IPS DF 6.9 (cell line): ENCODE data around the gene BAZ1B.

Source experiments
- DNase-seq: peaks from one replicate; pipeline ENCODE4 v3.0.0-alpha.2; 2013; ENCODE audit warnings: low read depth, low spot score
- H3K27ac ChIP-seq: one replicate; pipeline ENCODE4 v1.5.1; 2013; ENCODE audit warnings: low read length, control low read depth
- H3K27me3 ChIP-seq: 2 replicates; pipeline ENCODE4 v1.6.1; 2013; ENCODE audit warnings: mild to moderate bottlenecking, low read length; ENCODE audit not compliant: control insufficient read depth, insufficient read depth
- H3K36me3 ChIP-seq: 2 replicates; pipeline ENCODE4 v1.6.1; 2013; ENCODE audit warnings: low read length; ENCODE audit not compliant: control insufficient read depth, insufficient read depth
- H3K4me1 ChIP-seq: 2 replicates; pipeline ENCODE4 v1.6.1; 2013; ENCODE audit warnings: low read length; ENCODE audit not compliant: control insufficient read depth, insufficient read depth
- H3K4me3 ChIP-seq: 2 replicates; pipeline ENCODE4 v1.5.1; 2013; ENCODE audit warnings: mild to moderate bottlenecking, low read length
- H3K9me3 ChIP-seq: 2 replicates; pipeline ENCODE4 v1.6.1; 2013; ENCODE audit warnings: low read length, inconsistent platforms; ENCODE audit not compliant: control insufficient read depth, insufficient read depth
- WGBS: extraction: QIAGEN DNeasy Blood & Tissue Kit; methylation state at CpG from one replicate; pipeline ENCODE4 v1.1.7; 2013; ENCODE audit warnings: mixed read lengths, missing lambda C conversion rate; ENCODE audit not compliant: insufficient read length, insufficient coverage; 5-methylcytosine and 5-hydroxymethylcytosine counted together

BAZ1B gene

DNA sequence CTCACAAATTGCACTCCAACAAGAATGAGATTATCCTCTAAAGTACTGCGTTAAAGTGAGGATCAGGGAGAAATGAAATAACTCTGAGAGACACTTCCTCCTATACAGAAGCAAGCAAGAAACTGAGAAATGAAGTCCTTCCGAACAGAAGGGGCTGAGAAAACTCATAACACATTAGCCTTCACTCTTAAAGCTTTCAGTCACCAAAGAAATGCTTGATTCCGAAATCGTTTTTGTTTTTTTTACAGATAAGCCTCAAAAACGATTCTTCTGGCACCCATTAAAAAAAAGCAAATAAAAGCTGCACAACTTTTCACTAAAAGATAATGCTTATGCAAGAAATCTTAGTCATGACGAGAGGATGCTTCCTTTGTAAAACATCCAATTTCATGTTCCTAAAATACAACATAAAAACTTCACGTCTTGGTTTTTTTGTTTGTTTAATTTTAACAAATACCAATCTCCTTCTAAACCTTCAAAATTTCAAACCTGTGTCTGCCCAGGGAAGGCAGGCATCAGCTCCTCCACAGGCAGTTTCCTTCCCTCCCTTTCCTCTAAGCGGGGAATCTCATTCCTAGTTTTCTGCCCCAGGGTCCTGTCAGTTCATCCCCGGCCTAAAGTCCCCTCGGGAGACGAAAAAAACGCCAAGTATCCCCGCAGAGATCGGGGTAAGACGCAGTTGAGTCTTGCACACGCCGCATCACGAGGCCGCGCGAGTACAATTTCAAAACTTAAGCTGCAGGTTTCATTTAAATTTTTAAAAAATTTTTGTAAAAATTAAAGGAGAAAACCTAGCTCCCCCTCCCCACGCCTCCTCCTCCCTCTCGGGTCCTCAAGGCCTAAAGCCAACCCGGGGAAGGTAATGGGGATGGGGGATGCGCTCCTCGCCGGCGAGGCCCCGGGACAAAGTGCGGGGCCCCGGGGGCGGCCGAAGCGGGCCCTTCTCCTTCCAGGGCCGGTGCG is 1.1 kb downstream of the BAZ1B start:
- no CpG with 5 or more reads among the region's 36 CpGs for WGBS
- Histone ChIP-seq H3K4me3 (peak overlapping the region; percentile 98), H3K27ac (no peak overlapping the region), H3K9me3 (no peaks in the 10 kb centered on the region), H3K4me1 (no peaks in the 10 kb centered on the region), H3K27me3 (no peaks in the 10 kb centered on the region), H3K36me3 (no peaks in the 10 kb centered on the region; the same call in 1 of the 2 replicates)
- DNase-seq: no peak

DNA sequence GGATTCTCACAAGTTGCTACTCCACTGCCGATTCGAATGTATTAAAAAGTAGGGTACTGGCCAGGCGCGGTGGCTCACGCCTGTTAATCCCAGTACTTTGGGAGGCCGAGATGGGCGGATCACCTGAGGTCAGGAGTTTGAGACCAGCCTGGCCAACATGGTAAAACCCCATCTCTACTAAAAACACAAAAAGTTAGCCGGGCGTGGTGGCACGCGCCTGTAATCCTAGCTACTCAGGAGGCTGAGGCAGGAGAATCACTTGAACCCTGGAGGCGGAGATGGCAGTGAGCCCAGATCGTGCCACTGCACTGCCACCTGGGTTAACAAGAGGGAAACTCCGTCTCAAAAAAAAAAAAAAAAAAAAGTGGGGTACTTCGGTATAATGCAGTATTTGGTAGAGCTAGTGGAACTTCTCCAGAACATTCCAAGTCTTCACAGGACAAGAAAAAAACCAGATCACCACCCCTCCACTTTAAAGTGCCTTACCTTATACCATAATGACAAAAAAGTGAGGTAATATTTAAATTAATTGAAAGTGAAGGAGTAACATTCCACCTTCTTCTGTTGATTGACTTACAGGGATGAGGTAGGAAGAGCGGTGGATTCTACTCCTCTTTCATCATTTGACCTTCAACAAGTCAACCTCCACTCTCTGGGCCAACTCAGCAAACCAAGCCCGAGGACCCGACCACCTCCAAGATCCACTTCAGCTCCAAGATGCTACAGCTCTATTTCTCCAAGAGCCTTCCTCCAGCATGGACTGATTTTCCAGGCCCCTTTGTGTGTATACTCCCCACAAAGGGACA is 2.0 kb downstream of the BAZ1B start:
- no peak overlapping the region; the same call in 1 of the 2 replicates for H3K4me3 ChIP-seq
- DNase-seq: no peak
- H3K27me3 ChIP-seq: no peaks in the 10 kb centered on the region
- H3K27ac ChIP-seq: no peak overlapping the region
- WGBS: no CpG with 5 or more reads among the region's 18 CpGs
- no peaks in the 10 kb centered on the region for H3K9me3 ChIP-seq
- no peaks in the 10 kb centered on the region for H3K4me1 ChIP-seq
- H3K36me3 ChIP-seq: peaks cover 5% of the 10 kb centered on the region; the same call in 1 of the 2 replicates

DNA sequence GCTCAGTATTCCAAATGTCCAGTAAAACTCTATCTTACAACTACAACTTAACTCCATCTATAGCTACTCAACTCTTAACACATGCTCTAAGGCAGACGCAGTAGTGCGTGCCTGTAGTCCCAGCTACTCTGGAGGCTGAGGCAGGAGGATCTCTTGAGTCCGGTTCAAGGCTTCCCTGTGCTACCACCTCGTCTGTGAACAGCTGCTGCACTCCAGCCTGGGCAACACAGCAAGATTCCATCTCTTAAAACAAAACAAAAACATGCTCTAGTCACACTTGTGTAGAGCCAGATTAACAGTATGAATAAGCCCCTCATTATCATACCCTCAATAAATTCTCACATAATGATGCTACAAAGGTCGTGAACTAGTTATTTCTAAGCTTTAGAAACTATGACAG is 3.6 kb downstream of the BAZ1B start:
- Histone ChIP-seq H3K9me3 (no peaks in the 10 kb centered on the region), H3K4me1 (no peaks in the 10 kb centered on the region), H3K27me3 (no peaks in the 10 kb centered on the region), H3K4me3 (no peak overlapping the region), H3K27ac (no peak overlapping the region), H3K36me3 (peaks cover 5% of the 10 kb centered on the region; the same call in 1 of the 2 replicates)
- WGBS: no CpG with 5 or more reads among the region's 5 CpGs
- DNase-seq: no peak

DNA sequence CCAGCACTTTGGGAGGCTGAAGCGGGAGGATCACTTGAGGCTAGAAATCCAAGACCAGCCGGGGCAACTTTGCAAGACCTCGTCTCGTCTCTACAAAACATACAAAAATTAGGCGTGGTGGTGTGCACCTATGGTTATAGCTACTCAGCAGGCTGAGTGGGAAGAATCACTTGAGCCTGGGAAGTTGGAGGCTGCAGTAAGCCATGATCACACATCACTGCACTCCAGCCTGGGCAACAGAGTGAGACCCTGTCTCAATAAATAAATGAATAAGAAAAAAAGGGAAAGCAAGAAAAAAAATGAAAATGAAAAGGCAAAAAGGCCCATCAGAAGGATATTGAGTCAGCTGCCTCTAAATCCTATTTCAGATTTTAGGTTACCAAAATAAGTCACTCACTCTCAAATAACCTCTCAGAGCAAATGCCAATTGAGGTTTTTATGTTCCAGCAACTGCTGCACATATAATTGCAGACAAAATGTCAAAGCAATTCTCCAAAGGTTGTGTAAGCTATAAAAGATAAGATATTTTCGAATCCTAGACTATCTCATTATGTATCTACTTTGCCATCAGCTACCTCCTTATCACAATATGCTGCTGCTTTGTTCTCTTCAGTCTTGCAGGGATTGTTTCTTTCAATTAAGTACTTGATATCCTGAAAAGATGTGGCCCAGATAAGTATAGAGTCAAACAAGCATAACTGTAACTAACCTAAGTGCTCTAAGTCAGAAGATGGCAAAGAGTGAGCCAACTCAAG is 4.7 kb downstream of the BAZ1B start:
- no peaks in the 10 kb centered on the region for H3K27me3 ChIP-seq

DNA sequence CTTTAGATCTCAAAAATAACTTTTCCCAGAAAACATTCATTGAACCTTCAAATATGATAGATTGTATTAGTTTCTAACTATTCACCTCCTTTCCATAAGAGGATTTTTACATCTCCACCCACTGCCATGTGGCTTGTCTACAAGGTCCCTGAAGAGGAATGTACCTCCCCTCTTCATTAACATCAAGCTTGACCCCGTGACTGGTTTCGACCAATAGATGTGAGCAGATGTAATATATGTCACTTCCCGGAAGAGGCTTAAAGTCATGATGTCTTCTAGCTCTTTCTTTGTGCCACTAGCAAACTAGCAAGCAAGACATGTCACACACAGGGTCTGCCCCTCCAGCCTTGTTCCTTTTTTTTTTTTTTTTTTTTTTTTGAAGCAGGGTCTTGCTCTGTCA is 6.9 kb downstream of the BAZ1B start:
- no peaks in the 10 kb centered on the region for H3K9me3 ChIP-seq
- no peaks in the 10 kb centered on the region for H3K27me3 ChIP-seq
- WGBS: no CpG with 5 or more reads among the region's 3 CpGs
- H3K36me3 ChIP-seq: peaks cover 5% of the 10 kb centered on the region
- H3K4me3 ChIP-seq: no peak overlapping the region
- H3K27ac ChIP-seq: no peak overlapping the region
- no peak for DNase-seq
- H3K4me1 ChIP-seq: no peaks in the 10 kb centered on the region

More for the DNA sequence above, 4.7 kb downstream of the BAZ1B start:
- no peak overlapping the region for H3K4me3 ChIP-seq
- no peaks in the 10 kb centered on the region for H3K4me1 ChIP-seq
- H3K9me3 ChIP-seq: no peaks in the 10 kb centered on the region
- DNase-seq: no peak
- H3K36me3 ChIP-seq: peaks cover 5% of the 10 kb centered on the region; the same call in 1 of the 2 replicates
- no peak overlapping the region for H3K27ac ChIP-seq
- WGBS: no CpG with 5 or more reads among the region's 6 CpGs

DNA sequence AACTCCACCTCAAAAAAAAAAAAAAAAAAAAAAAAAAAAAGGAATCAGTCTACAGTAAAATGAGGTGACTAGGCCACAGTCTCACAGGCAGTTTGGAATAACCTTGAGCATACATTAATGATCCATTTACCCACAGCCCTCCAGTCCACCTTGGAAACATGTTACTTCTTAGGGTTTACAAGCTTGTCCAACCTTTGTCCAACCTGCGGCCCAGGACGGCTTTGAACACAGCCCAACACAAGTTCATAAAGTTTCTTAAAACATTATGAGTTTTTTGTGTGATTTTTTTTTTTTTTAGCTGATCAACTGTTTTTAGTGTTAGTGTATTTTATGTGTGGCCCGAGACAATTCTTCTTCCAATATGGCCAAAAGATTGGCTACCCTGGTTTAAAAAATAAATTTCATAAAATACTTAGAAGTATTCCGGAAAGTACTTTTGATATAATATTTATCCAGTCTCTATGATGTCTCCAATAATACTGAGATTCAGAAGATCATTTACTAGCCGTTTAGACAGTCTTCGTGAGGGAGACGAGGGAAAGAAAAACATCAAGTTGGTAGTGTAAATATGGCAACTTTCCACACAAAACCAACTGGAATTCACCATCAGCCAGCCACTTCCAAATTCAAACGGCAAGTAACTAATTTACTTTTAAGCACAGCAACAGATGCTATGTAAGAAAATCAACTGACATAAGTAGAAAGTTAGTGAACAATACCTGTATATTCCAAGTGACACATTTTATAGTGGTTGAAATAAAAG is 9.9 kb downstream of the BAZ1B start:
- Histone ChIP-seq H3K27me3 (no peaks in the 10 kb centered on the region), H3K9me3 (no peaks in the 10 kb centered on the region), H3K36me3 (peaks cover 10% of the 10 kb centered on the region), H3K4me3 (no peak overlapping the region), H3K27ac (no peak overlapping the region), H3K4me1 (no peaks in the 10 kb centered on the region)
- no peak for DNase-seq
- WGBS: no CpG with 5 or more reads among the region's 8 CpGs

DNA sequence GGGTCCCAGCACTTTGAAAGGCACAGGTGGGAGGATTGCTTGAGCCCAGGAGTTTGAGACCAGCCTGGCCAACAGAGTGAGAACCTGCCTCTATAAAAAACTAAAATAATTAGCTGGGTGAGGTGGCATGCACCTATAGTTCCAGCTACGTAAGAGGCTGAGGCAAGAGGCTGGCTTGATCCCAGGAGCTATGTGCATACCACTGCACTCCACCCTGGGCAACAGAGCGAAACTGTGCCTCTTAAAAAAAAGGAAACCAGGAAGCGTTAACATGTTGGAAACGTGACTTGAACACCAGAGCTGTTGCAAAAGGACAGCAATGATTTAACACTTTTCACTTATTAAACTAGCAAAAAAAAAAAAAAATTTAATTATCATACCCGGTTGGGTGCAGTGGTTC is 12.6 kb downstream of the BAZ1B start:
- H3K27me3 ChIP-seq: no peaks in the 10 kb centered on the region
- no CpG with 5 or more reads among the region's 5 CpGs for whole genome bisulfite sequencing
- no peaks in the 10 kb centered on the region for H3K9me3 ChIP-seq
- H3K4me3 ChIP-seq: no peak overlapping the region
- H3K36me3 ChIP-seq: peaks cover 11% of the 10 kb centered on the region
- H3K27ac ChIP-seq: no peak overlapping the region
- DNase-seq: no peak
- H3K4me1 ChIP-seq: no peaks in the 10 kb centered on the region

DNA sequence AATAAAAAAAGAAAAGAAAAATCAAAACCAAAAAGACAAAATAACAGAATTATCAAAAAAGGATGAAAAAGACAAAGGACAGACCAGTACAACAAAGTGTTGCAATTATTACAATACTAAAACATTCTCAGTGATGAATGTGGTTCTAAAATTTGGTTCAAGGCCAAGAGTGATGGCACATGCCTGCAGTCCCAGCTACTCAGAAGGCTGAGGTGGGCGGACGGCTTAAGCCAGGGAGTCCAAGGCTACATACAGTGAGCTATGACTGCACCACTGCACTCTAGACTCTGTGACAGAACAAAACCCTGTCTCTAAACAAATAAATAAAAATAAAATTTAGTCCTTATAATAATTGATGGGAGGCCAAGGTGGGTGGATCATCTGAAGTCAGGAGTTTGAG is 14.5 kb downstream of the BAZ1B start:
- no peak overlapping the region for H3K4me3 ChIP-seq
- DNase-seq: no peak
- no peaks in the 10 kb centered on the region for H3K9me3 ChIP-seq
- peaks cover 17% of the 10 kb centered on the region for H3K36me3 ChIP-seq
- no CpG with 5 or more reads among the region's 2 CpGs for WGBS
- no peak overlapping the region for H3K27ac ChIP-seq
- no peaks in the 10 kb centered on the region for H3K4me1 ChIP-seq
- no peaks in the 10 kb centered on the region for H3K27me3 ChIP-seq

DNA sequence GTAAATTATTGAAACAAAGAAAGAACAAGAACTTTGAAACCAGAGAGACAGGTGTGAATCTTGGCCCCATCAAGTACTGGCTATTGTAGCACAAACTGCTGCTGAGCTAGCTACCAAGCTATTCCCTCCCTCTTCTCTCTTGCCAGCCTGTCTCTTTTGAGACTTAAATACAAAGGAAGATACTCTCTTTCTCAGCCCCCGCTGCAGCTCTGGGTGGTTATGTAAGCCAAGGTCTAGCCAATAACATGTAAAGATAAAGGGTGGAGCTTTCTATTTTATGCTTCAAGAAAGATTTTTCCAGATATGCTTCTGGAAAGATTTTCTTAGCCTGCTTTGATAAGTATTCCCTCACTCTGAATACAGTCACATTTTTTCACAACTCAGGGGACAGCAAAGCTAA is 17.2 kb downstream of the BAZ1B start:
- no peaks in the 10 kb centered on the region for H3K27me3 ChIP-seq
- H3K9me3 ChIP-seq: no peaks in the 10 kb centered on the region
- no peak for DNase-seq
- no peak overlapping the region for H3K4me3 ChIP-seq
- no peaks in the 10 kb centered on the region for H3K4me1 ChIP-seq
- no peak overlapping the region for H3K27ac ChIP-seq
- no CpG with 5 or more reads among the region's 1 CpG for WGBS
- peaks cover 22% of the 10 kb centered on the region for H3K36me3 ChIP-seq
